ENCODE results near the gene CDCA8.

Gene CDCA8

DNA sequence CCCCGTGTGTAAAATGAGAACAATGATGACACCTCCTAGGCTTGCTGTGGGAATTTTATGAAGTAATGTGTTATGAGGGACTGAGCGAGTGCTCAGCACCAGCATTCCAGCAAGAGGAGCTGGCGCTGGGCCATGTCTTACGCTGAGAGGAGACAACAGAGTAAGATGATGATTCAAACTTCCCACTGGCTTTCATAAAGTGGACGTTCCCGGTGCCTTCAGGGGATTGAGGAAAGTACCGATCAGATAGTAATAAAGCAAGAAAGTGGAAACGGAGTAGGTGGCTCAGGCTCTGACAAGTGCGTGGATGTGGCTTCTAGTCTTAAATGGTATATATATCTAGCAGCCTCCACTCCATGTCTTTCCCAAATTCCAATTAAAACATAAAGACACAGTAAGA lies 48.8 kb downstream of the CDCA8 start:
- DNase-seq: no peak

- DNase-seq: no peak
Observed at GRCh38 chr1:37741662-37742061, 49.3 kb downstream of the CDCA8 start.

GRCh38 chr1:37746806-37747205 lies 54.5 kb downstream of the CDCA8 start:
- peak in 1 of 3 donors; percentile 10 for DNase-seq

- no peak for DNase-seq
Observed at GRCh38 chr1:37748565-37748964, 56.2 kb downstream of the CDCA8 start.

DNA sequence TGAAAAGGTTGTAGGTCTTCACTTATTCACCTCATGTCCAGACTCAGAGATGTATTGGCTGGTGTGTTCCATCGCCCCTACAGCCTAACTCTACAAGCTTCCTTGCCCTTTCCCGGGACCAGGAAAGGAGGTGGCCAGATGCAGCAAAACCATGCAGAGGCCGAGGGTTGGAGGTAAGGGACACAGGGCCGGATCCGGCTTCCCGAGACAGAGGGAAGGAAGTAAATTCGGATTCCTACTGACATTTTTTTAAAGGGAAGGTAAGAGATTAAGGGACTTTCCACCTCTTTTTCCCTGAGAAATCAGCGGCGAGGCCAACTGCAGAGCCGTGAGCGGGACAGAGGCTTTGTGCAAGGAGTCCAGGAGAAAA lies 59.9 kb downstream of the CDCA8 start:
- peak in 1 of 3 donors; percentile 9 for DNase-seq

DNA sequence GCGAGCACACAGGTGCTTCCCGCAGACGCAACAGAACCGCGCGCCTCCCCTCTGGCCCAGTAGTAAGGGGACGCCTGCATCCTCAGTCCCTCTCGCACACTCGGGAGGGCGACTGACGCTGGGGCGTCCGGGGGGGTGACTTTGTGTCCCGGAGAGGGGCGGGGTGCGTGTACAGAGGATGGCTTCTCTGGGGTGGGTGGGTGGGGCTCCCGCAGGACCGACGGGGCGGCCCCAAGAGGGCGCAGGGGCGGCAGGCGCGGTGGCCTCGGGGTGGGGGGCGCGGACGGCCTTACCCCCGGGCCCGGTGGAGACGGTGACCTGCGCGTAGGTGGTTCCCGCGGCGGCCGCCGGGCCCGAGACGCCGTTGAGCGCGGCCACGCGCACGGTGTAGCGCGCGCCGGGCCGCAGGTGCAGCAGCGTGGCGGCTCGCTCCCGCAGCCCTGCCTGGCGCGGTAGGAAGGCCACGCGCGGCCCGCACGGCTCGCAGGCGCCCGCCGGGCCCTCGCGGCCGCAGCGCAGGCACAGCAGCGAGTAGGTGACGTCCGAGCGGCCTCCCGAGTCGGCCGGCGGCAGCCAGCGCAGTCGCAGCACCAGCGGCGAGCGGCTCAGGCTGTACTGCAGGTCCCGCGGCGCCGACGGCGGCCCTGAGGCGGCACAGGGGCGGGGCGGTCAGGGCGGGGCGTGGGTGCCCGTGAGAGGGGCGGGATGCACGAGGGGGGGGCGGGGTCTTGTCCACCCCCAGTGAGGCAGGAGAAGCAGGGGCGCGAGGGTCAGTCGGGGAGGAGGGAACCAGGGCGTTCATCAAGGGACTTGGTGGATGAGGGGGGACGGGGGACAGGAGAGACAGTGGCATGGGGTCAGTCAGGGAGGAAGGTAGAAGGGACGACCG lies 60.5 kb downstream of the CDCA8 start:
- DNase-seq: peak; percentile 32 to 58 (median 36)

DNA sequence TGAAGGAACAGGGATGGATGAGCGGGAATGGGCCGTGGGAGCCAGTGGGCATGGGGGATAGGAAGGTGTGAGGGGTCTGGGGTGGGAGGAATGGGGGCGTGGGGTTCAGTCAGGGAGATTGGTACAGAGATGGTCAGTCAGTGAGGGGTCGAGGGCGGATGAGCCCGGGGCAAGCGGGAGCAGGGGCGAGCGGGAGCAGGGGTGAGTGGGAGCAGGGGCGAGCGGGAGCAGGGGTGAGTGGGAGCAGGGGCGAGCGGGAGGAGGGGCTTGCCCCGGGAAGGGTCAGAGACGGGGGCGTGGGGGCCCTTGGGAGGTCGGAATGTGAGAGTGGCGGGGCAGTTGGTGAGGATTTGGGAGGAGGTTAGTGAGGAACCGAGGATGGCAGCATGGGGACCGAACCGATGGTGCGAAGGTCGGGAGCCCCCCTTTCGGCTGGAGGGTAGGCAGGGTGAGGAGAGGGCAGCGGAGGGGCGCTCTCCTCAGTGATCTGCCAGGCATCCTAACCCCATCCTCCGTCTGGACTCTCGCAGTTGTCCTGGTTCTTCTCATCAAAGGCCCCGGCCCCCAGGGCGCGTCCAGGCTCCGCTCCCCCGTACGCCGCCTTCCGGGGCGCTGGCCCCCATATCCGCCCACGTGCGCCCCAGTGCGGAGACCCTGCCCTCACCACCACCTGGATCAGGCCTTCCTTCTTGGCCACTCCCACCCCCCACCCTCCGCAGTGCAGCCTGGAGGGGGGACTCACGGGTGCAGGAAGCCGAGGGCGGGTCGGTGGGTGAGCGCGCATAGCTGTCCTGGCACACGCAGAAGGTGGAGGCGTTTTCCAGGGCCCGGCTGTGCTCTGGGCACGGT lies 61.4 kb downstream of the CDCA8 start:
- DNase-seq: no peak

GRCh38 chr1:37755290-37755689 lies 63.0 kb downstream of the CDCA8 start:
- peak; percentile 20 to 53 (median 20) for DNase-seq

DNA sequence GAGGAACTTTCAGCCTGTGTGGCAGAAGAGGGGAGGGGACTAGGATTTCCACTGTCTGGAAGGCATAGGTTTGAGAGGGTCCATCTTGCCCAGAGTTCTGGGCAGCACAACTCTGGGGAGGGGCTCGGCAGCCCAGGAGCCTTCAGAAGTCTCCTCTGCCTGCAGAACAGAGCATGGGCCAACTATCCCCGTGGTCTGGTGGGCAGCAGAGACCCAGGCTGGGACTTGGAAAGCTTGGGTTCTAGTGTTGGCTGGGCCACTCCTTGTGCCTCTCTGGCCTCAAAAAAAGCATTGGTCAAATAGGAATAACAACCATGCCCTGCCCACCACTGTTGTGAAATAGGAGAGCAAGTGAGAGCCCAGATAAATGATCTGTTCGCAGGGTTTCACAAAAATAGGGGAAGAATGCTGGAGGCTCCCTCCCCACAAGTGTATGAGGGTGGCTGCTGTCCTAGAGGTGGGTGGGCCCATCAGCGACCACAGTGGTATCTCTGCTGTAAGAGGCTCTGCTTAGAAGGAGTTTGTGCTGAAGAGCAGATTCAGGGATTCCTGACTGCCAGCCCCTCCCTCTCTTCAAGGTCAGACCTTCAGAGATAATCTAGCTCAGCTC lies 63.7 kb downstream of the CDCA8 start:
- DNase-seq: peak; percentile 20 to 31 (median 24)
